HAP-1 (cell line): ENCODE measurements around the gene PLA2G7.

Source experiments
- DNase-seq, 2 experiments: peaks; one replicate each; pipeline ENCODE4 v3.0.0-alpha.2; 2016 to 2020; ENCODE audit warnings: low spot score in 2 of 2
- H3K27me3 ChIP-seq: fragments of 250-450 bp; sonication (Bioruptor Pico); 2 replicates; pipeline ENCODE4 v1.5.1; 2020; ENCODE audit warnings: low read depth, mild to moderate bottlenecking, moderate library complexity
- H3K36me3 ChIP-seq: fragments of 250-450 bp; sonication (Bioruptor Pico); replicated peaks from 2 replicates; pipeline ENCODE4 v1.5.1; 2020; ENCODE audit warnings: mild to moderate bottlenecking
- H3K4me1 ChIP-seq: fragments of 250-450 bp; sonication (Bioruptor Pico); 2 replicates; pipeline ENCODE4 v1.5.1; 2020; ENCODE audit warnings: mild to moderate bottlenecking
- H3K4me3 ChIP-seq: fragments of 250-450 bp; sonication (Bioruptor Pico); 2 replicates; pipeline ENCODE4 v1.5.1; 2020; ENCODE audit warnings: mild to moderate bottlenecking, moderate library complexity
- H3K9me3 ChIP-seq: fragments of 250-450 bp; sonication (Bioruptor Pico); 2 replicates; pipeline ENCODE4 v1.5.1; 2020; ENCODE audit warnings: mild to moderate bottlenecking, moderate library complexity
- in situ Hi-C: fragments of 300-500 bp; cut with MboI; formaldehyde crosslinking; loops from 3 replicates; pipeline ENCODE4 v1.14.3; 2020; ENCODE audit warnings: low sequenced_read_pairs, inconsistent platforms, mixed read lengths

Gene PLA2G7

GRCh38 chr6:46689657-46690056 is 45.5 kb downstream of the PLA2G7 start:
- no peak overlapping the region for H3K4me3 ChIP-seq
- H3K9me3 ChIP-seq = no peaks in the 10 kb centered on the region
- no peaks in the 10 kb centered on the region for H3K27me3 ChIP-seq
- H3K36me3 ChIP-seq = no peaks in the 10 kb centered on the region
- in situ Hi-C loops = no loop called here
- DNase-seq = no peak
- H3K4me1 ChIP-seq = no peaks in the 10 kb centered on the region

GRCh38 chr6:46688966-46689335 is 46.2 kb downstream of the PLA2G7 start:
- in situ Hi-C loops = no loop called here
- no peak overlapping the region for H3K4me3 ChIP-seq
- H3K4me1 ChIP-seq = no peaks in the 10 kb centered on the region
- H3K36me3 ChIP-seq = no peaks in the 10 kb centered on the region
- H3K9me3 ChIP-seq = no peaks in the 10 kb centered on the region
- no peak for DNase-seq
- H3K27me3 ChIP-seq = no peaks in the 10 kb centered on the region

DNA sequence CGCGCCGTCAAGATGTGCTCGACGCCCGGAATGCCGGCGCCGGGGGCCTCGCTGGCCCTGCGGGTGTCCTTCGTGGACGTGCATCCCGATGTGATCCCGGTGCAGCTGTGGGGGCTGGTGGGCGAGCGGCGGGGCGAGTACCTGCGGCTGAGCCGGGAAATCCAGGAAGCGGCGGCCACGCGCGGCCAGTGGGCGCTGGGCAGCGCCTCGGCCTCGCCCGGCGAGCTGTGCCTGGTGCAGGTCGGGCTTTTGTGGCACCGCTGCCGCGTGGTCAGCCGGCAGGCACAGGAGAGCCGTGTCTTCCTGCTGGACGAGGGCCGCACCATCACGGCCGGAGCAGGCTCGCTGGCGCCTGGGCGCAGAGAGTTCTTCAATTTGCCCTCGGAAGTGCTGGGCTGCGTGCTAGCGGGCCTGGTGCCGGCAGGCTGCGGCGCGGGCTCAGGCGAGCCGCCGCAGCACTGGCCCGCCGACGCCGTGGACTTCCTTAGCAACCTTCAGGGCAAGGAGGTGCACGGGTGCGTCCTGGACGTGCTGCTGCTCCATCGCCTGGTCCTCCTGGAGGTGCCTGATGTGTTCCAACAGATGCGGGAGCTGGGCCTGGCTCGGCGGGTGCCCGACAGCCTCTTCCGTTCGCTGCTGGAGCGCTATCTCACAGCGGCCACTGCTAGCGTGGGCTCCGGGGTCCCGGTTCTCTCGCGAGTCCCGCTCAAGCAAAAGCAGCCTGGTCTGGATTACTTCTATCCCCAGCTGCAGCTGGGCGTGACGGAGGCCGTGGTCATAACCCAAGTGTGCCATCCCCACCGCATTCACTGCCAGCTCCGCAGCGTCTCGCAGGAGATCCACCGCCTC is 46.8 kb downstream of the PLA2G7 start:
- in situ Hi-C loops = no loop called here
- DNase-seq = no peak
- no peaks in the 10 kb centered on the region for H3K9me3 ChIP-seq
- H3K27me3 ChIP-seq = no peaks in the 10 kb centered on the region
- no peaks in the 10 kb centered on the region for H3K36me3 ChIP-seq
- H3K4me3 ChIP-seq = no peak overlapping the region
- no peaks in the 10 kb centered on the region for H3K4me1 ChIP-seq

GRCh38 chr6:46687619-46688097 is 47.5 kb downstream of the PLA2G7 start, which contains the start of gene TDRD6:
TSS of gene TDRD6 (plus strand) at chr6:46687885. CDS start at chr6:46688129, 244 bp downstream.
- no peaks in the 10 kb centered on the region for H3K4me1 ChIP-seq
- no peaks in the 10 kb centered on the region for H3K9me3 ChIP-seq
- no peak within 1 kb of the TSS for H3K4me3 ChIP-seq
- no peak for DNase-seq
- in situ Hi-C loops = no loop called here
- H3K36me3 ChIP-seq = no peaks in the 10 kb centered on the region
- H3K27me3 ChIP-seq = no peaks in the 10 kb centered on the region

- Histone ChIP-seq H3K27me3 (no peaks in the 10 kb centered on the region), H3K4me1 (no peaks in the 10 kb centered on the region), H3K4me3 (no peak overlapping the region), H3K36me3 (no peaks in the 10 kb centered on the region), H3K9me3 (no peaks in the 10 kb centered on the region)
- DNase-seq = no peak
- in situ Hi-C loops = no loop called here
Measured at GRCh38 chr6:46684771-46685170, 50.4 kb downstream of the PLA2G7 start.

DNA sequence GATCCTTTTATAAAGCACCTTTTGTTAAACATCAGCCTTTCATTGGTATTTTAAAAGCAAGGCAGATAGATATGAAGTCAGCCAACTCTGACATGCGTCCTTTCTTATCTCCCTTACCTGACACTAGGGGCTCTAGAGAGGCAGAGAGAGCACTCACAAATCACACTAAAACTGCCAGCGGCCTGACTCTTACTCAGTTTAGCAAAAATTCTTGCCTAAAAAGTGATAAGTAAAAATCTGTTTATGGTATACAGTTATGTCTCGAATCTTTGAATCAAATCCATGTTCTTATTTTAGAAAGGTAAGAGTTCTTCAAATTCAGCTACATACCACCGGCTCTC is 57.9 kb downstream of the PLA2G7 start:
- no peak overlapping the region for H3K4me3 ChIP-seq
- peak in 1 of 2 experiments; percentile 9 for DNase-seq
- no peaks in the 10 kb centered on the region for H3K36me3 ChIP-seq
- H3K27me3 ChIP-seq = no peaks in the 10 kb centered on the region
- no peaks in the 10 kb centered on the region for H3K4me1 ChIP-seq
- H3K9me3 ChIP-seq = no peaks in the 10 kb centered on the region
- in situ Hi-C loops = no loop called here

- Histone ChIP-seq H3K36me3 (no peaks in the 10 kb centered on the region), H3K4me3 (no peak overlapping the region), H3K9me3 (no peaks in the 10 kb centered on the region), H3K27me3 (no peaks in the 10 kb centered on the region), H3K4me1 (no peaks in the 10 kb centered on the region)
- in situ Hi-C loops = no loop called here
- DNase-seq = no peak
Measured at GRCh38 chr6:46676604-46677313, 58.4 kb downstream of the PLA2G7 start.

DNA sequence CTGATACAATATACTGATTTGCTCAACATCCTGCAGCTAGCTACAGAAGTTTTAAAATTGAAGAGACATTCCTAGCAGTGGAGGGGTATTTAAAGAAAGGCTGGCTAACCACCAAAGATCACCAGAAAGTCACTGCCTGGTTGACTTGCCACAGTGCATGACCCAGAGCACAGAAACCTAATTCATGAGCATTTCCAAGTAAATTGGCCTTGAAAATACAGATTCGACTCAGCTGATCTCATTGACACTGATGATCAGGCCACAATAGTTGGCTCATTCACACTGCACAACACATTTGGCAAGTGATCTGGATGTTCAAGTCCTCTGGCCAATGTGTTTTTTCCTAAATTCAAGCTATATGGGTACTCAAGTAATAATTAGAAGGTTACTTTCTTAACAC is 60.8 kb downstream of the PLA2G7 start:
- no peaks in the 10 kb centered on the region for H3K36me3 ChIP-seq

DNA sequence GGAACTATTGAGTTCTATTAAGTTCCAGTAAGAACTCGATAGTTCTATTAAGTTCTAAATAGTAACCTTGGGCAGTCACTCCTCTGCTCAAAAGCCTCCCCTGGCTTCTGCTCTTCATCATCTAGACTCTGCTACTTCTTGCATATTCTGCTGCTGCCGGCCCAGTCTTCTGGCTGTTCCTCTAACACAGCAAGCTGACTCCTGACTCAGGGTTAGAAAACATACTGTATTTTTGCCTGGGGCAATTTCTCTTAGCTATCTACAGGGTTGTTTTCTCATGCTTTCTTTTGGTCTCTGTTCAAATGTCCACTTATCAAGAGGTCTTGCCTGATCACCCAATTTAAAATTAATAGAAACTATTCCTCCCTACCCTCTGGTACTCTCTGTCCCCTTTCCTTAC is 67.8 kb downstream of the PLA2G7 start:
- no peak overlapping the region for H3K4me3 ChIP-seq
- H3K9me3 ChIP-seq = no peaks in the 10 kb centered on the region
- H3K27me3 ChIP-seq = no peaks in the 10 kb centered on the region
- DNase-seq = no peak
- in situ Hi-C loops = no loop called here
- H3K4me1 ChIP-seq = no peaks in the 10 kb centered on the region
- no peaks in the 10 kb centered on the region for H3K36me3 ChIP-seq

More for the DNA sequence above, 60.8 kb downstream of the PLA2G7 start:
- H3K4me3 ChIP-seq = no peak overlapping the region
- H3K4me1 ChIP-seq = no peaks in the 10 kb centered on the region
- DNase-seq = no peak
- no peaks in the 10 kb centered on the region for H3K9me3 ChIP-seq
- H3K27me3 ChIP-seq = no peaks in the 10 kb centered on the region
- in situ Hi-C loops = no loop called here

- DNase-seq = no peak
- Histone ChIP-seq H3K9me3 (no peaks in the 10 kb centered on the region), H3K4me1 (no peaks in the 10 kb centered on the region), H3K4me3 (no peak overlapping the region), H3K36me3 (no peaks in the 10 kb centered on the region), H3K27me3 (no peaks in the 10 kb centered on the region)
- in situ Hi-C loops = no loop called here
Measured at GRCh38 chr6:46661483-46661882, 73.7 kb downstream of the PLA2G7 start.

- in situ Hi-C loops = no loop called here
- Histone ChIP-seq H3K4me1 (peaks cover 7% of the 10 kb centered on the region; the same call in 1 of the 2 replicates), H3K9me3 (no peaks in the 10 kb centered on the region), H3K27me3 (no peaks in the 10 kb centered on the region), H3K4me3 (no peak overlapping the region), H3K36me3 (no peaks in the 10 kb centered on the region)
- no peak for DNase-seq
Measured at GRCh38 chr6:46657642-46658041, 77.5 kb downstream of the PLA2G7 start.

DNA sequence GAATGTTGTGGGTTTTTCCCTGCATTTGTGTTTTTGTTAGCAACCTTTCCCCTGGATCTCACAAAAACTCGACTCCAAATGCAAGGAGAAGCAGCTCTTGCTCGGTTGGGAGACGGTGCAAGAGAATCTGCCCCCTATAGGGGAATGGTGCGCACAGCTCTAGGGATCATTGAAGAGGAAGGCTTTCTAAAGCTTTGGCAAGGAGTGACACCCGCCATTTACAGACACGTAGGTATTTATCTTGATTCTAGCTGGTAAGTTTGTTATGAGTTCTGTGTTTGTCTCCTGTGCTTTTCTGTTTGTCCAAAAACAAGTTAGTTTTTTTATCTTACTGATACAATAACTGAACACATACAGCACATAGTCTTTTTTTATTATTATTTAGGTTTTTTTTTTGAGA is 79.4 kb downstream of the PLA2G7 start:
- H3K4me3 ChIP-seq = no peak overlapping the region
- peak; percentile 51 to 69 for DNase-seq
- peaks cover 10% of the 10 kb centered on the region for H3K4me1 ChIP-seq
- in situ Hi-C loops = no loop called here
- no peaks in the 10 kb centered on the region for H3K36me3 ChIP-seq
- no peaks in the 10 kb centered on the region for H3K27me3 ChIP-seq
- H3K9me3 ChIP-seq = no peaks in the 10 kb centered on the region
